HFF-Myc (cell line): ENCODE results near the gene NUB1.
A peak's percentile ranks its signal among the peaks of the same experiment; 100 is the strongest.

Experiments used
- DNase-seq: peaks from one replicate; pipeline ENCODE4 v3.0.0-alpha.2; 2011; ENCODE audit warnings: low read depth; ENCODE audit errors: extremely low read depth
- H3K4me3 ChIP-seq: replicated peaks from 2 replicates; pipeline ENCODE4 v1.5.1; 2011; ENCODE audit warnings: low read depth, mild to moderate bottlenecking, control low read depth, low read length
- CTCF ChIP-seq: IDR thresholded peaks from 2 replicates; pipeline ENCODE4 v1.5.1; 2012; ENCODE audit warnings: mild to moderate bottlenecking, low read depth, low read length, control low read depth; ENCODE audit errors: missing control alignments

NUB1 gene

DNA sequence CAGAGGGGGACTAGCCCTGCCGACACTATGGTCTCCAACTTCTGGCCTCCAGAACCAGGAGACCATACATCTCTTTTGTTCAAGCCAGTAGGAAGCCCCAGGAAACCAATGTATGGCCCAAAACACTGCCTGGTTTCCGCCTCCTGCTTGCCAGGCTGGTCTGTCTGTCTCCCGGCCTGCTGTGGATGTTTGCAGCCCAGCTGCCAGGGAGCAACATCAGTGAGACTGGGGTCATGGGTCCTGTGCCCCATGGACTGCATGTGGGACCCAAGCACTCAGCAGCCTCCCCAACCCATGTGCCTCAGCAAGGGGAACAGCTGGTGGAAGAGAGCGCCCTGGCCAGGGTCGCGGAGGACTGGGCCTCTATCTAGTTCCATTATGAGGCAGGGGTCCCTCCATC, 33.4 kb upstream of the NUB1 start:
- no peak for TF ChIP-seq CTCF
- no peak for DNase-seq
- no peak overlapping the region for H3K4me3 ChIP-seq

DNA sequence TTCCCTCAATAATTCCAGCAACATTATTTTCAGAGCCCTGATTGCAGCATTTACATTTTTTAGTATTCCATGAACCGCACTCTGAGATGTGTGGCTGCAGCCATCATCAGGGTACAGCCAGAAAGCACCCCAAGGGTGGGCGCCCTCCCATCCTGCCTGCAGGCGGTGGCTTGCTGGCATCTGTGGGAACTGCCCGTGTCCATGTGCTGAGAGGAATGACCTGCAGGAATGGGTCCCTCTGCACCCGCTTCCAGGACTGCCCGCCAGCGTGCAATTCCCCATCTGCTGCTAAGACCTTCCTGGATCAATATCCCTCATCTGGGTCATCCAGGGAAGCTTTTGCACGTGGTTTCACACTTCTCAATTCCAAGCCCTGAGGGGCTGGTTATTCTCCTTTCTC, 32.8 kb upstream of the NUB1 start:
- no peak for DNase-seq
- no peak overlapping the region for H3K4me3 ChIP-seq
- no peak for TF ChIP-seq CTCF

DNA sequence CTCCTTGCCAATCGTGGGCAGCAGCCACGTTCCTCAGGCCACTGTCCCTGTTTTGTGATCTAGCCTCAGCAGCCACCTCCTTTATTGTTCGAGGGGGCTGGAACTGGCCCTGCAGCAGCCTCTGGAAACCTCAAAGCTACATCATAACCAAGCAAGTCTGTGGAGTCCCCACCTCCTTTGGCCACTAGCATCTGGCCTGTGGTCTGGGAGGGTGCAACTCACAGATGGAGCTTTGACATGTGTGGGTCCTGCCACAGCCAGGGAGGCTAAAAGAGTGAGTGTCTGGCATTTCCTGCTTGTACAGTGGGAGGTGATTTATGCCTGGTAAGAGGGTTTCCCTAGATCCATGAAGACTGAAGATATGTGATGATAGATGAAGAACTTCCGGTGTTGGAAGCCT, 32.3 kb upstream of the NUB1 start:
- H3K4me3 ChIP-seq: no peak overlapping the region
- DNase-seq: peak; percentile 40
- TF ChIP-seq CTCF: no peak

- peak; percentile 27 for TF ChIP-seq CTCF
- no peak overlapping the region for H3K4me3 ChIP-seq
- no peak for DNase-seq
These were observed 31.0 kb upstream of the NUB1 start for GRCh38 chr7:151310578-151310977.

DNA sequence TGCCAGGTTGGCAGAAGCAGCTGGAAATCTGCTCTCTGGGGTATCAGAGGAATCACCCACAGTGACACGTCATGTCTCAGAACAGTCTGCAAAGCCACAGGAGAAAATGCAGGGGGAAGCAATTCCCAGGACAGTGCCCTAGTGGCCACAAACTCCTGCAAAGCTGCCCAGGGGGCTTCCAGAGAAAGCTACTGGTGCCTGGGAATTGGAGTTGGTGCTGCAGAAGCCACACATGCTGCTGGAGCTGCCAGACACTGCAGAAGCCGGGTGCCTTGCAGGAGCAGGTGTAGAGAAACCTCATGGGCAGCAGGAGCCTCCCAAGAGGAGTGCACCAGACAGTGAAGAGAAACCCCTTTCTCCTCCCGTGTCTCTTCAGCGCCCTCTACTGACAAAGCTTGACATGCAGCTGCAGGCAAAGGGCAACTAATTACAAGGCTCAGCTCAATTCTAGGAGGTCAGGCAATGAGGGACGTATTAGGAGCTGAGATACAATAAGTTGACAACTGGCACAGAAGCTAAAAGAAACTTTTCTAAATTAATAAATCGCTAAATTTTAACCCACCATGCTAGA, 30.2 kb upstream of the NUB1 start:
- no peak for DNase-seq
- H3K4me3 ChIP-seq: no peak overlapping the region
- TF ChIP-seq CTCF: peak; percentile 62

GRCh38 chr7:151312356-151312755, 29.3 kb upstream of the NUB1 start:
- no peak overlapping the region for H3K4me3 ChIP-seq
- no peak for TF ChIP-seq CTCF
- no peak for DNase-seq
